ENCODE results near the gene FAM120B.

FAM120B gene

GRCh38 chr6:170287371-170287876 lies 19.1 kb upstream of the FAM120B start:
- DNase-seq: no peak

GRCh38 chr6:170288091-170288631 lies 18.4 kb upstream of the FAM120B start:
- no peak for DNase-seq

GRCh38 chr6:170288852-170289179 lies 17.7 kb upstream of the FAM120B start:
- DNase-seq: no peak

GRCh38 chr6:170289180-170289931 lies 17.2 kb upstream of the FAM120B start:
- DNase-seq: peak; percentile 52

GRCh38 chr6:170289951-170290295 lies 16.6 kb upstream of the FAM120B start:
- peak; percentile 39 for DNase-seq

- peak; percentile 58 for DNase-seq
These were observed 16.0 kb upstream of the FAM120B start, which contains the start of gene DLL1 for GRCh38 chr6:170290296-170291128. TSS of gene DLL1 (minus strand) at chr6:170291078. CDS start at chr6:170290139, 939 bp downstream.

GRCh38 chr6:170291271-170292110 lies 15.1 kb upstream of the FAM120B start:
- peak; percentile 56 for DNase-seq

GRCh38 chr6:170292111-170292406 lies 14.5 kb upstream of the FAM120B start:
- no peak for DNase-seq

- no peak for DNase-seq
These were observed 14.0 kb upstream of the FAM120B start for GRCh38 chr6:170292407-170293158.

- DNase-seq: no peak
These were observed 13.0 kb upstream of the FAM120B start for GRCh38 chr6:170293341-170294231.

- DNase-seq: no peak
These were observed 12.2 kb upstream of the FAM120B start for GRCh38 chr6:170294298-170294730.

- DNase-seq: no peak
These were observed 11.6 kb upstream of the FAM120B start for GRCh38 chr6:170294813-170295509.

GRCh38 chr6:170295510-170296422 lies 10.8 kb upstream of the FAM120B start:
- DNase-seq: peak; percentile 56

- DNase-seq: no peak
These were observed 10.2 kb upstream of the FAM120B start for GRCh38 chr6:170296423-170296745.

- no peak for DNase-seq
These were observed 9.6 kb upstream of the FAM120B start for GRCh38 chr6:170296746-170297575.

- DNase-seq: no peak
These were observed 8.8 kb upstream of the FAM120B start for GRCh38 chr6:170297576-170298330.

GRCh38 chr6:170298688-170299087 lies 7.9 kb upstream of the FAM120B start:
- no peak for DNase-seq

- no peak for DNase-seq
These were observed 5.4 kb upstream of the FAM120B start for GRCh38 chr6:170301184-170301583.
